HG03457 (cell line): ENCODE measurements around the gene OXER1.
A peak's percentile ranks its signal among the peaks of the same experiment; 100 is the strongest.

Source experiments
- ATAC-seq: cut with Tn5 transposase; IDR thresholded peaks from one replicate; pipeline ENCODE4 v1.9.1; 2021; ENCODE audit warnings: moderate number of reproducible peaks; ENCODE audit not compliant: unreplicated experiment

The OXER1 gene

DNA sequence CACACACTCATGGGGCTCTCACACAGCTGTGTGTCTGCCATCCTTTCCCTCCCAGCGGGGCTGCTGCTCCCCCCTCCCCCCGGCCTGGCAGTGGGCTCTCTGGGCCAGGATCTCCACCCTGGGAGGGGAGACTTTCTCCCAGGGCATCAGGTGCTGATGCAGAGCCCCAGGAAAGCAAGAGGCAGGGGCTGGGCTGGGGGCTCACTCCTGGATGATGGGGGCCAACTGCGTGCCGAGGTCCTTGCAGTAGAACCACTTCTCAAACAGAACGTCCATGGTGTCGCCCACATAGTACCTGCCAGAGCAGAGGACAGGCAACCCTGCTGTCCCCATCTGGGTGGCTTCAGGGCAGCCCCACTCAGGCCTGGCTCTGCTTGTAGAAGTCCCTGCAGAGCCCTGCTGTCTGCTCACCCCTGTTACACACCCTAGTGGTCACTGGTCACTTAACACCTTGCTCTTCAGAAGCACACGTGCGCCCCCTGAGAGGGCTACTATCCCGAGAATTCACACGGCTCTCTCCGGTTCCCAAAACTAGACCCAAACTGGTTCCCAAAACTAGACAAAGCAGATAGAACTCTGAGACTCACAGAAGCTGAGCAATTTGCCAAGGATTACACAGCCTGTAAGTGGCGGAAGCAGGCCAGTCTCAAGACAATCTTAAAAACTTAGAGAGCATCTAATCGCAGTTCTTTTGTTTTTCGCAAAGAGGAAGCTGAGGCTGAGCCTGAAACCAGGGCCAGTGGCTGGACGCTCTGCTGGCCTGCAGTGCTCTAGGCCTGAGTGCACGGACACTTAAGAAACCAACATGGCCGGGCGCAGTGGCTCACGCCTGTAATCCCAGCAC, 6.6 kb upstream of the OXER1 start:
- no peak for ATAC-seq

DNA sequence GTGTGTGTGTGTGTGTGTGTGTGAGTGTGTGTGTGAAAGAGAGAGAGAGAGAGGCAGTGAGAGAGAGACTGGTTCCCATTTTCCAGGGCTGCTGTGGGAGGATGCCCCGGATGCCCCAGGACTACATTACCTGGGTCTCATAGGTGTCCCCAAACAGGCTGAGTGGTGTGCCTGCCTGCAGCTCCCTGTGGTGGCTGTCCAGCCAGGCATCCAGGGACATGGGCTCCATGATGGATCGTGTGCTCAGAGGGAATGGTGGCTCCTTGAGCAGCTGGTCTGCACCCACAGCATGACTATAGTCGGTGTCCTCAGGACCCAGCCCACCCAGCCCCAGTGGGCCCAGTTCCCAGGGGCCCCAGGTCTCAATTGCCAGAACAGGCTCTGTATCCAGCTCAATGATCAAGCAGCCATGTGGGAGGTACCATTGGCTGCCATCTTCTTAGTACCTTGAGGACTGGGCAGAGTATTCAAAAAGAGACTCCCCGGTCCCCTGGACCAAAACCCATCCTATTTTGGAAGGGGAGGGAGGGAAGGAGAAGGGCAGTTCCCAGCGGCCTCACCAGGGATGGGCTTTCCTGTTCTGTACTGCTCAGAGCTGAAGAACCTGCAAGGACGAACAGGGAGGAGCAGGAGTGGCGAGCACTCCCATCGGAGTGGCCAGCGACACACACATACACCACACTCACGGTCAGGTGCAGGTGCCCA, 5.8 kb upstream of the OXER1 start:
- no peak for ATAC-seq

DNA sequence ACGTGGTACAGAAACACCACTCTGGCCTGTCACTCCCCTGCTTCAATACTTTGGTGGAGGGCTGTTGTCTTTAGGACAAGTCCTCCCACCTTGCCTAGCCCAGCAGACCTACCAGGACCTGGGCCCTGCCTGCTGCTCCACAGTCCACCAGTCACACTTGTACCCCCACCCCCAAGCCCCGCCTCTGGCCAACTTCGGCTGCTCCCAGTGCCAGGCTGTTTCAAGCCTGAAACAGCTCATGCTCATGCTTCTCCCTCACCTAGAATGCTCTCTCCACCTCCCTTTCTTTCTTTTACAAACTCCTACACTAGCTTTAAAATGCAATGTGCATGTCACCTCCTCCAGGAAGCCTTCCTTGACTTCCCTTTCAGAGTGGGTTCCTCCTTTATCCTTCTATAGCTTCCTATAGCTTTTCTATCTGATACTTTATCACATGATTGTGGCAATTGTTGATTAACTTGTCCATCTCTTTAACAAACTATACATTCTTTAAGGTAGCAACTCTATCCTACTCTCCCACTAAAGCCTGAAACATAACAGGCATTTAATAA, 4.8 kb upstream of the OXER1 start:
- no peak for ATAC-seq

DNA sequence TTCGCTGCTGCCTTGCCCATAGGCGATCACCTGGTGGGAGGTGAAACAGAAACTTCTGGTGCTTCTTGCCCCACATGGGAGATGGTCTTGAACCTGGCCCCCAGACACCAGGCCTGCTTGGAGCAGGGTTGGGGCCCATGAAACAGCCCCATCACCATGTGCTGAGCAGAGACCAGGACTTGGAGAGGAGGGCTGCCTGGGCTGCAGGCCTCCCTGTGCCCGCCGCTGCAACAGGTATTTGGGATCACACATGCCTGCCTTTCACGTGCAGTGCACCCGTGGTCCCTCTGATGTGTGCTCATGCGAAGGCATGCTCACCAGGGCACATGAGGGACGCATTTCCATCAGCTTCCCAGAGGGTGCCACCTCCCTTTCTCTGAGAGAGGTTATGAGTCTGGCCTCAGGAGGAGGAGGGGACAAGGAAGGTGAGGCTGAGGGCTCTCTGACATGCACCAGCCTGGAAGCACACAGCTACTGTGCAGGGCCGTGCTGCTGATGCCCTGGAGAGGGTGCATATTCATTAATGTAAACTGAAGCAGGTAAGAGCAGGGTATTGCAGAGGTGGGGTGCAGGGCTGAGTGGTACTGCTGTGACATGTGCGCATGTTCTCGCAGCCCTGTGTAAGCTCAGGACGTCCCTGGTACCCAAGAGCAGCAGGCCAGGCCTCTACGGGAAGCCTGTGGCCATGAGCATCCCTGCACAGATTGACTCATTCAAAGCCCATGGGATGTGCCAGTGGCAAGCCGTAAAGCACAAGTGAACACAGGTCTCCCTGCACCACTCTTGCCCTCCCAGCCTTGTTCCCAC, 4.2 kb upstream of the OXER1 start:
- no peak for ATAC-seq

DNA sequence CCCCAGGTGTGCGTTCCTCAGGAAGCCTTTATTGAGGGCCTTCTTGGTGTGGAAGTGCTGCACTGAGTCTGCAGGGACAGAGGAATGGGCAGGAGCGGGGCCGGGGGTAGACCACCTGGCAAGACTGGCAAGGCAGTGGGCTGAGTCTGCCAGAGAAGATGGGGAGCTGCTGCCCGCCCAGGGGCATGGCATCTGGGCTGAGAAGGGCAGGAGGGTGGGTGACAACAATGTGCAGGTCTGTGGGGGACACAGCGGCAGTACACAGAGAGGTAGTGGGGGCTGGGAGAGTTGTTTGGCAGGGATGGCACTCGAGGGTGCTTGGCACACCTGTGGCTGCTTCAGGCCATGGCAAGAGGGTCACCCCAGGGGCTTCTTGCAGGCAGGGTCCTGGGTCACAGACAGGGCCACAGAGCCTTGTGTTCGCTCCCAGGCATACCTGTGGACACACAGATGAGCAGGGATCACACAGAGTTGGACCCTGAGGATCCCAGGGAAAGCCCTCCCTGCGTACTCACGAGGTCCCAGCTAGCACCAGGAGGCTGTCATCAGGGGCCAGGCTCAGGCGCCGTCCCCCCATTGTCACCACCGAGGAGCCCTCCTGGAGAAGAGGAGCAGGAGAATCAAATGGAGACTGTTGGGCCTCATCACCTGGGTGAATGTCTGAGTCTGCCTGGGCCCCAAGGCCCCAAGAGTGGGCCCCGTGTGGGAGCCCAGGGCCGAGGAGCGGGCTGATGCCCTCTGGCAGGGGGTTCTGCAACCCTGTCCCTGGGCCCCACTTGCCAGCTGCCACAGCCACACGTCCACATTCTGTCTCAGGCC, 3.4 kb upstream of the OXER1 start:
- no peak for ATAC-seq

DNA sequence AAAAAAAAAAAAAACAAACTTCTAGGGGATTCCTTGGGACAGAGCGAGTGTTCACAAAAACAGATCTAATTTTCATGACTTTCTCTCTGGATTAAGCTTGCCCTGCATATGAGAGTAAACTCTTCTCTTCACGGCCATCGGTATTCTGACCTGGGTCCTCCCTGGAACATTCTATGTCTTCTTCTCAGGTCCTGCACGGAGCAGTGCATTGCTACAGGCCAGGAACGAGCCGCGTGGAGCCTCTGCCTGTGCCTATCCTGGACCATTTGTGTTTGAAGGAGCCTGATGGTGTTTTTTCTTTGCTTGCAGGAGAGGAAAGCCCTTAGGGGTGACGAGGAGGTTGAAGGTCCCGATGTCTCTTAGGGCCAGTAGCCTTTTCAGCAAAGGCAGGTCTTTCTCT, 1.8 kb upstream of the OXER1 start:
- ATAC-seq: no peak

DNA sequence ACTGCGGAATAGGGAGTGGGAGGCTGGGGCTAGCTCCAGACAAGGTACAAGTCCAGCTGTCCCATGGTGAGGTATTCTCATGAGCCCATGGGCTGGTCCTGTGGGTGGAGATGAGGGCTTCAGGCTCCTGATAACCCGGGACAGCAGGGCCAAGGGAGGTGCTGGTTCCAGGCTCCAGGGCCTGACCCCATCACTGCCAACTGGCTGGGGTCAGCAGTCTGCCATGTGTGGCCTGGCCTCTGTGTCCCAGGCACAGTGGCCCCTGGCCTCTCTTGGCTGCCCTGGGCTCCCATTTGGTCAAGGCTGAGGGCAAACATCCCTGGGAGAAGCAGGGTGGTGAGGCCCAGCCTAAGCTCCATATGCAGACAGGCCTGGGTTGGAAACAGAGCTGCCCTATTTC, 966 bp upstream of the OXER1 start:
- no peak for ATAC-seq

DNA sequence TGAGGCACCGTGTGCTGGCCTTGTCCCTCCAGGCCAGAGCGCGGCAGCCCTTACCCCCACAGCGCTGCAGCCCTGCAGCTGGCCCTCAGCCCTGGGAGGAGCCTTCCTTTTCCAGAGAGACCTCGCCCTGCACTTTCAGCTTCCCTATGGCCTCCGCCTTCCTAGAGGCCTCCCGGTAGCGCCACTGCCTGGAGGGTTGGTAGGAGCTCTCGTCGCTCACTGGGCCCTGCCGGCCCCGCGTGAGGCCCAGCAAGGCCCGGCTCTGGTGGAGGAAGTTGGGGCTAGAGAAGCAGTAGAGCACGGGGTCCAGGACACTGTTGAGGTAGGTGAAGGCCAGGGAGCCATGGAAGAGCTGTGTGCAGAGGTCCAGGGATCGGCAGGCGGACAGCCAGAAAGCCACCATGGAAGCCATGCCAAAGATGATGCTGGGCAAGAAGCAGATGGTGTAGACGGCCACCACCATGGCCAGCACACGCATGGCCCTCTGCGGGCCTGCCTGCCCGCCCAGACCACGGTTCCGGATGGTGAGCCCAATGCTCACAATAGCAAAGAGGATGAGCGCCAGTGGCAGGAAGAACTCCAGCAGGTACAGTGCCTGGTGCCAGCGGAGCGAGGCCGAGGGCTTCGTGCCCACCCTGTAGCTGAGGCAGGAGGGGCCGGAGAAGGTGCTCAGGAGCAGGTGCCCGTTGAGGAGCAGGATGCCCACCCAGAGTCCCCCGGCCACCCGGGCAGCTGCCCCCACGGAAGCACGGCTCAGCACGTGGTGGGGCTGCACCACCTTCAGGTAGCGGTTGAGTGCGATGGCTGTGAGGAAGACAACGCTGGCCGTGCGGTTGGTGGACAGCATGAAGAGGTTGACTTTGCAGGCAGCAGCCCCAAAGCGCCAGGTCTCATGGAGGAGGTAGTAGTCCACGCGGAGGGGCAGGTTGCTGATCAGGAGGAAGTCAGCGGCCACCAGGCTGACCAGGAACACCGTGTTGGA, 821 bp downstream of the OXER1 start:
- ATAC-seq: no peak

DNA sequence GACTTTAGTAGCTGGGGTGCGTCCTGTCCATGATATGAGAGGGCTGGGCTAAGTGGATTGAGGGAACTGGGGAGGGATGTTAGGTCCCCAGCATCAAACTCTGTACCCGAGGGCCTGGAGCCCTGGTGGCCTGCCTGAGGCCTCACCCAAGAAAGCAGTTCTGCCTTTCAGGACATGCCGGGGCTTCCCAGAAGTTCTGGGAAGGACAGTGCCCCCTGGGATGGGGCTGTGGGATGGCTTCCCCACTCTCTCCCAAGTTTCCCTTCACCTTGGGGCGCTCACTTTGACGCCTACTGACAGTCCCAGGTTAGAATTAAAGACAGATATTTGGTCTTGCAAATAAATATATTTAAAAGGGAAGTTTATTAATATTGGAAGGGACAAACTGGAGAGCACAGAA, 1.8 kb downstream of the OXER1 start:
- ATAC-seq: no peak

DNA sequence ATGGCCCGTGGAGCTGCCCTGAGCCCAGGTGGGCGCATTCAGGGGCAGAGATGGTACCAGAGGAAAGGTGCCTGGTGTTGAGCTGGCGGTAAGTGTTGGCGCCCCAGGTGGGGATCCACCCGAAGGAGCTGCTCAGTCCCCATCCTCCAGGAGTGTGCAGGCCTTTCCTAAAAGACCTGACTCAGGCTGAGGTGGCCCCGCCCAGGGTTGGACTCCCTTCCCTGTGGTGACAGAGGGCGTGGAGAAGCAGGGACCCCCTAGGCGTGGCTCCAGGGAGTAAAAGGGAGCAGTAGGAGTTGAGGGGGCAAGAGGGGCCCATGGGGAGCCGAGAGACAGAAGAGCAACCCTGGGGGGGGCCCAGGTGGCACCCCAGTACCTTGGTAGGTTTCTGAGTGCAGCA, 2.4 kb downstream of the OXER1 start:
- no peak for ATAC-seq

DNA sequence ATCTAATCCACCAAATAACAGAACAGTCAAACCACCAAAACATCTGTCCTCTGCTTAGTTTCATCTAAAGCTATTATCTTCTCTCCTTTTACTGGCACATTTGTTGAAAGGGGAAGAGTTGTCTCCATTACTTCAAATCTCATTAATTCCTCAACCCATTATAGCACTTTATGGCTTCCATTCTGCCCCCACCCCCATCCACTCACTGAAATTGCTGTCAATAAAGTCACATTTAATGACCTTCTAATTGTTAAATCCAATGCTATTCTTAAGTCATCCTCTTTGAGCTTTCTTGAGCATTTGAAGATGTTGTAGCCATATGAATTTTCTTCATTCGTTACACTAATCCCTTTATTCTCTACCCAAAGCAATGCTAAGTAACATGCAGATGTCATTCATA, 5.2 kb downstream of the OXER1 start:
- ATAC-seq: no peak

DNA sequence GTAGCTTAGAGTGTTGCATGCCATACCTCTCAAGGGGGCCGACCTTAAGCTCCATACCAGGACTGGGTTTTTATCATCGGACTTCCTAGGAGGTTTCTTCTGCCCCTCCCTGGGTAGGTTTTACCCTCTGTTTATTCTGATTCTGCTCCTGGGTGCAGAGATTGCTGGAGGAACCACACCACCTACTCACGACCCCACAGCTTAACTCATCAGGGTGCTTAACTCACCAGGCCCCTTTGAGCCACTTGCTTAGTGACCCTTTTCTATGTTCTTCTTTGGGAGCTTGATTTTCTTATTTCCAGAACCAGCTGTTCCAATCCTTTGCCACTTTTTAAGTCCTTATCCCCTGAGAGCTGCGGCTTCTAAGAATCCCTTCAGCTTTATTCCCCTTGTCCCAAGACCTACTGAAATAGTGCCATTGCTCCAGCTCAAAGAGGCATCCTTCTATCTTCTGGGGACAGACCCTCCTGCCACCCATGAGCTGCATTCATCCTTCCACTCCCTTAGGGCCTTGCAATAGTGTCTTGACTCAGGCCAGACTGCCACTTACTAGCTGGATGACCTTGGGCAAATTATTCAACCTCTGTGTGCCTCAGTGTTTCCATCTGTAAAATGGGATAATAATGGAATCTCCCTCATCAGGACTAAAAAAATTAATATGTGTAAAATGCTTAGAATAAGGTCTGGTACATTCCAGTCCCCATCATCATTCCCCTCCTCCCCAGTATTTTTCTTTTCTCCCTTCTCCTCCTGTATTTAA, 5.8 kb downstream of the OXER1 start:
- ATAC-seq: no peak

DNA sequence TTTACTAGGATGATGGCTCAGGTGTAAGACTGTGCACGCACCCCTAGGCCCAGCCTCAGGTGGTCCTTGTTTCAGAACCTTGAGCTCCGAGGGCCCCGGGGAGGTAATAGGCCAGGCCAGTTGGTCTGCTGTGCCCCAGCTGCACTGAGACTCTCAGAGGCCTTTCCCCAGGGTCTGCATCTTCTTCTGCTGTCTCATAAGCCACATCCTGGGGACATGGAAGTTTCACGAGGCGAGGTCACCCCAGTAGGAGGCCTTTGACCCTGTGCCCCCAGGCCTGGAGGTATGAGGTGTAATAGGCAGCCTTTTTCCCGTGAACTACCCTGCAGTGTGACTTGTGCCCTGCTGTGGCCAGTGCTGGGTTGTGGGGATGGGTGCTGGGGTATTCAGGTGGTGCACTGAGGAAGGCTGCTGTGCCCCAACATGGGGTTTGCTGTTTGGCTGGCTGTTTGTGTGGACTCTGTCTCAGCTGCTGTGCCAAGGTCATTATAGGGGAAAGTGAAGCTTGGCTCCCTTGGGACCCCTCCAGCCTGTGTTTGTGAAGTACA, 6.9 kb downstream of the OXER1 start:
- no peak for ATAC-seq

DNA sequence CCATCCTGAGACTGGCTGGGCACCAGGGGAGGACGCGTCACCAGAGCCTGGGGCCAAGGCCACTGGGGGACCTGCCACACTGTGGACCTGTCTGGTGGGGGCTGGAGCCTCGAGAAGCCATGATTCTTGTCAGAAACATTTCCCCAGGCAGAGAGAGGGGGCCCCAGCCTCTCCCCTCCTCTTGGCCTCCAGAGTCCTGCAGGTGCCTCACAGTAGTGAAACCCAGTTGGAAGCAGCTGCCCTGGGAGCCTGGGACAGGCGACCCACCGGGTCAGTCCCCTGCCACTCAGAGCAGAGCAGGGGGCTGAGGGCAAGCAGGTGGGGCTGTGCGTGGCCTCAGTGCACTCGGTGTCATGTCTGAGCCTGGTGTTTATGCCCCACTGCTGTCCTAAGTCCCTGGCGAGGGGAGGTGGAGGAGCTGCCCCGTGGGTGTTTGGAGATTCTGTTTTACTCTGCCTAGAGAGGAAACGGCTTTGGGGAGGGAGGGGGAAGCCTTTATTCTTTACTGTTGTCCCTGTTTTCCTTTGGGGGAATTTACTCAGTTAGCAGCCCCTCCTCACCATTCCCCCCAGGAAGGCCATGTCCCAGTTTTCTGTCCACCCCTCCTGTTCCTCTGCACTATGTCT, 7.7 kb downstream of the OXER1 start:
- ATAC-seq: no peak

DNA sequence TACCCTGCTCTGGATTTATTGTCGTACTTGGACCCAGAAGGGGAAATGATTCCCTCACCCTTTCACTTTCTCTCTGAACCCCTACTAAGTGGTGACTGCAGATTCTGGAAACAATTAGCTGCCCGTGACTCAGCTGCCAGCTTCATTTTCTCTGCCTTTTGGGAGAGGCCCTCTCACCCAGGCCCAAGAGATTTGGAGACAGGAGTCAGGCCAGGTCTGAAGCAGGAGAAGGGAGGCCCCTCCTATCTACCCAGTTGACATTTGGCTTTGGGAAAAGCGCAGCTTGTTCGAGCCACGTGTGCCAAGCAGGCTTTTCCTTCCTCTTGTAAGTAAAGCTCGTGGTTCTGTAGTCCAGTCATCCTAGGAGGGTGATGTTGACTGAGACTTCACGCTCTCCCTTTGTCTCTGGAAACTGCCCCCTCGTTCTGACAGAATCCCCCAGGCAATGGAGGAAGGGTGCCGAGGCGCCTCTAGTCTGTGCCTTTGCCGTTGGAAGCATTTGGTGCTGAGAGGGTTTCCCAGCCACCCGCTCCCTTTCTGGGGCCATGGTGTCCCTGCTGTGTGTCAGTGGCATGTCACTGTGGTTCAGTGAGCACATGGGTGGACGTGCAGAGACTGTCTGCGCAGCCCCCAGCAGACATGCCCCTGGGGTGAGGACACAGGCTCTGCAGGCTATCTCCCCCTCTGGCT, 8.6 kb downstream of the OXER1 start:
- no peak for ATAC-seq

DNA sequence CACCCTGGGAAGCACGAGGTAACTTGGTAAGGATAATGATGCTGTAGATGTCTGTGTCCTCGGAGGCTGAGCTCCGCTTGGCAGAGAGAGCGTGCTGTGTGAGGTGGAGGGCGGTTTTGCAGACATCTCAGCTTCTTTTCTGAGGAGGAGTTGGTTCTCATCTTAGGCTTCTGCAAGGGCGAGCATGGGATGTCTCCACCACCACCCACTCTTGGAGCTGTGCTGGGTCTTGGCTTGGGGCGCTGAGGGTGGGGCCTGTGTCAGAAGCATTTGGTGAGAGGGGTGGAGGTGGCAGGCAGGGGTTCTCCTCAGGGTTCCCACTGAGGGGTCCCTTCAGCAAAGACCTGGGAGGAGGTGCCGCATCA, 9.2 kb downstream of the OXER1 start:
- no peak for ATAC-seq

DNA sequence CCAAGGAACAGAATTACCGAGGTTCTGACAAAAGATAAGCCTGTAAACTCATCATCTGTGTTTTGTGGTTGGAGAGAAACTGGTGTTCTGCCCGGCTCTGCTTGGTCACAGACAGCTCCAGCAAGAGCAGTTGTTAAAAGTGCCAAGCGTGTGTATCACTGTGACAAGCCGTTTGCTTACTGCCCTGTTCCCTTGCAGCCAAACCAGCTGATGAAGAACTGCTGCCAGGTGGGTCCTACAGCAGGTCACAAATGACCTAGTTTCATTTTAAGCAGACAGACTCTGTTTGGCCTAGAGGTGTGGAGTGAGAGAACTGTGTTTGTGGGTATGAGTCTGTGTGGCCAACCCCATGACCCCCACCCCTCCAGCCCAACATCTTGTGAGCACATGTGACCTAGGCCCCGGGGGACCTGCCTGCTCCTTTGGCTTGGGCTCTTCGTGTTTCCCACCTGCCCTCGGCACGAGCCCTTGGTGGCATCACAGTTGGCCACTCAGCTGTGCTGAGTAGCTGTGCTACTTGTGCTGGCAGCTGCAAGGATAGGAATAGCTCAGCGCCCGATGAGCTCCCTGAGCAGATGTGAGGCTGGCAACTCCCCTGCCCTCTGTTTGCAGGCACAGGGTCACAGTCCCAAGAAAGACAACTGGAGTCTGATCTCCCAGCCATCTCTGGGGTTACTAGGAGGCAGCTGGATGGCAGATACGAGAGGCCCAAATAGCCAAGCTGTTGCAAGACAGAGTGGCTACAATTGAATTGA, 9.7 kb downstream of the OXER1 start:
- ATAC-seq: peak; percentile 46
